HG02798 (cell line): Measurements from ENCODE around the gene SERGEF.
"Not testable (repeated sequence)": the region's sequence is repeated elsewhere in the genome, so short reads cannot be mapped to it uniquely, and the experiment has no call there.

Experiments used
- ATAC-seq: cut with Tn5 transposase; IDR thresholded peaks from one replicate; pipeline ENCODE4 v1.9.1; 2021; ENCODE audit warnings: mild to moderate bottlenecking; ENCODE audit not compliant: unreplicated experiment, poor library complexity

The SERGEF gene

DNA sequence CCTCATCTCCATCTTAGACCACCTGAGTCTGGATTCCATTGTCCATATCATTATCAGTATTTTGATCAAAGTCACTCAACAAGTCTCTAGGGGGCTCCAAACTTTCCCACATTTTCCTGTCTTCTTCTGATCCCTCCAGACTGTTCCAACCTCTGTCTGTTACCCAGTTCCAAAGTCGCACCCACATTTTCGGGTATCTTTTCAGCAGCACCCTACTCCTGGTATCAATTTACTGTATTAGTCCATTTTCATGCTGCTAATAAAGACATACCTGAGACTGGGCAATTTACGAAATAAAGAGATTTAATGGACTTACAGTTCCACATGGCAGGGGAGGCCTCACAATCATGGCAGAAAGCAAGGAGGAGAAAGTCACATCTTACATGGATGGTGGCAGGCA, 144.4 kb downstream of the SERGEF start:
- ATAC-seq, result not testable (repeated sequence)

DNA sequence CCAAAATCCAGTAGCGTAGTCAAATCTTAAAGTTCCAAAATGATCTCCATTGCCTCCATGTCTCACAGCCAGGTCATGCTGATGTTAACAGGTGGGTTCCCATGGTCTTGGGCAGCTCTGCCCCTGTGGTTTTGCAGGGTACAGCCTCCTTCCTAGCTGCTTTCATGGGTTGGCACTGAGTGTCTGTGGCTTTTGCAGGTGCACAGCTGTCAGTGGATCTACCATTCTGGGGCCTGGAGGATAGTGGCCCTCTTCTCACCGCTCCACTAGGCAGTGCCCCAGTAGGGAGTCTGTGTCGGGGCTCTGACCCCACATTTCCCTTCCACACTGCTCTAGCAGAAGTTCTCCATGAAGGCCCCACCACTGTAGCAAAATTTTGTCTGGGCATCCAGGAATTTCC, 145.5 kb downstream of the SERGEF start:
- ATAC-seq, result no peak

DNA sequence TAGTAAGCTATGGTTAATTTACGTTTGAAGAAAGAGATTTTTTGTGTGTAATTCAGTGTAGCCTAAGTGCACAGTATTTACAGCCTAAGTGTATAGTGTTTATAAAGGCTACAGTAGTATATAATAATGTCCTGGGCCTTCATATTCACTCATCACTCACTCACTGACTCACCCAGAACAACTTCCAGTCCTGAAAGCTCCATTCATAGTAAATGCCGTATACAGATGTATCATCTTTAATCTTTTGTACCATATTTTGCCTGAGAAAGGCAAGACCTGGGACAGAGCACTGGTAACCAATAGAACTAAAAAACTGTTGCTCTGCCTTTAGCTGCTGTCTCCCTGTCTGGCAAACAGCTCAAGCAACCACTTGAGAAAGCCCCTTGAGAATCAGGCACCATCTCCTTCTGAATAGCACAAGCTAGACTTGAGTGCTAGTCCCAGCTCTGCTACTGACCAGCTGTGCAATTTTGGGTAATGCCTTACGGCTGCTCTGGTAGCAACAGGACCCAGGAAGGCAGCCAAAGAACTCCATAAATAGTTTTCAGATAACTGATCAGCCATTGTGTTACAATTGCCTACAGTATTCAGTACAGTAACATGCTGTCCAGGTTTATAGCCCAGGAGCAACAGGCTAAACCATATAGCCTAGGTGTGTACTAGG, 146.9 kb downstream of the SERGEF start:
- ATAC-seq, result no peak

DNA sequence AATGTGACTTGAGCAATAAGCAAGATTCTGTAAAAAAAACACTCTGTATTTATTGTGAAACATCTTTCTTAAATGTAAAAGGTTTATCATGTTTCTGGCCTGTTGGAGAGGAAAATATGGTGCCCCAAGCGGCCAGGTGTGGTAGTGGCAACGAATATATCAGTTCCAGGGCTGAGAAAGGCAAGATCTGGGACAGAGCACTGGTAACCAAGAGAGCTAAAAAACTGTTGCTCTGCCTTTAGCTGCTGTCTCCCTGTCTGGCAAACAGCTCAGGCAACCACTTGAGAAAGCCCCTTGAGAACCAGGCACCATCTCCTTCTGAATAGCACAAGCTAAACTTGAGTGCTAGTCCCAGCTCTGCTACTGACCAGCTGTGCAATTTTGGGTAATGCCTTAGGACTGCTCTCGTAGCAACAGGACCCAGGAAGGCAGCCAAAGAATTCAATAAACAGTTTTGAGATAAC, 148.3 kb downstream of the SERGEF start:
- ATAC-seq, result no peak

DNA sequence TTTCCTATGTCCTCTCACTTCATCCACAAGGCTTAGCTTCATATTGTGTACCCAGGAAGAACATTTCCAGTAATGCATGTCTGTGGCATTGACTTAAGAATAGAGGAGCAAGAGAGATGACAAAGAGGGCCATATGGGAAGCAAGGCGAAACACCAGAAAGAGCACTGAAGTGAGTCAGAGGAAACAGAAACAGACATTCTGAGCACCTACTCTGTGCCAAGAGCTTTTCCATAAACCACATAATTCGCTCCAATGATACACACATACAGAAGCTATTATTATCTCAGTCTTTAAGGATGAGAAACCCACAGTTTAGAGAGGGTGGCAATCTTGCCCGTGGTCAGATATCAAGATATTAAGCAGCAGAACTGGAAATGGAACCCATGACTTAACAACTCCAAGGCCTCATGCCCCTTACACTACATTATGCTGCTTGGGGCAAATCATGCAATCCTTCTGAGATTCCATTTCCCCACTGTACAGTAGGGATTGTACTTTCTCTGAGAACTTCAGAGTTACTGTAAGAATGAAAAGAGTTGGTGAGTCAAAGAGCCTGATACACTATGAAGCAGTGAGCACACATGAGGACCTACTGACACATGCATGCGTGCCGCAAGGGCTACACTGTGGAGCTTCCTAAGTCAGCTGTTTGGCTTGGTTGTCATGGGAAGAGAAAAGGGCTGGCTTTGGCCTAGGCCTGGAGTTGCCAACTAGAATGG, 151.7 kb downstream of the SERGEF start:
- ATAC-seq, result no peak

DNA sequence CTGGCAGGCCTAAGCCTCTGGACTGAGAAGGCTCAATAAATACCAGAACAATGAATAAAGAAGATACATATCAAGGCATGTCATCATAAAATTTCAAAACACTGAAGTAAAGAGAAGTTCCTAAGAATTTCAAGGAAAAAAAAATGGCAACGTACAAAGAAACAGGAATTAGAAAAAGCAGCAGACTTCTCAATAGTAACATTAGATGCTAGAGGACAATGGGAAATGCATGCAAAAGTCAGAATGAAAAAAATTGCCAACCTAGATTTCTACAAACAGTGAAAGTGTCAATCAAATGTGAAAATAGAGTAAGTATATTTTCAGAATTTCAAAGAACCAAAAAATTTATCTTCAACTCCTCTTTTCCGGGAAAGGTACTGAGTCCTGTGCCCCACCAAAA, 153.3 kb downstream of the SERGEF start:
- no peak for ATAC-seq

DNA sequence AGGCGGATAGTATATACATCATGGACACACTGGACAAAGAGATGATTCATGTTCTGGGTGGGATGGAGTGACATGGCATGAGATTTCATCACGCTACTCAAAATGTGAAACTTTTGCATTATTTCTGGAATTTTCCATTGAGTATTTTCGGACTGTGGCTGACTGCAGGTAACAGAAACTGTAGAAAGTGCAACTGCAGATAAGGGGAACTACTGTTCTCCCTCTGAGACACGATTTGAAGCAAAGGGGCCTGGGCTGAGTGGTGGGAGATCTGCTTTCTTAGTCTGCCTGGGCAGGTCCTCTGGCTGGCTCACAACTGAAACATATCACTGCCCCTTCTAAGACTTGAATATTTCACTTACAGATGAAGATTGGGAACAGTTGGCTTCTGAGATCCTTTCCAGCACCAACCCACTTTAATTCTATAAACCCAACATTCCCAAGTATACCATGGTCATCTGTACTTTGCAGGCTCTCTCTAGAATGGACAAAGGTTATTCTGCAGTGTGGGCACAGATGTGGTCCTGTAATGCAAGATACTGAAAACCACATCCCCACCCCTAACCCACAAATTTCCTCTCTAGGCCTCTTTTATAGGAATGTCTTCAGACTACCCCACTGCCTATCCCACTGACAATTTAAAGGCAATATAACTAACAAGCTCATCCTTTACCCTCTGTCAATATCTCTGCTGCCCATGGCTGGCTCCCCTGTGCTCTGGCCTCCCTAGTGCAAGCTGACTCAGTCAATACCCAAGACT, 157.1 kb downstream of the SERGEF start:
- no peak for ATAC-seq

DNA sequence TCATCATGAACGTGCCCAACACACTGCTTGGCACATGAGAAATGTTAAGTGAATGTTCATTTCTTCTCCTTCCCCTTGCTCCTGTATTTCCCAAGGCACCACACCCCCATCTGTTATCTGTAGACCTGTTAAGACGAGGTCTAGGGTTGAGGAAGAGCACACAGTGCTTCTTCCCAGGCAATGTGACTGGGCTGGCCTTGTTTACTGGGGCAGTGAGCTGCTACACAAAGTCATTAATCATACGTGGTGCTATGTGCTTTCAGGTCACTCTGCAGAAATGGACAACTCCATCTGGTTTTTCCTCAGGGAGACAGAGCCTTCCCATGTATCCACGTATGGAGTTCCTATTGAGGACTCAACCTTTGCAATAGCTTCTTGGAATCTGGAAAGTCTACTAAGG, 159.6 kb downstream of the SERGEF start:
- ATAC-seq, result no peak

DNA sequence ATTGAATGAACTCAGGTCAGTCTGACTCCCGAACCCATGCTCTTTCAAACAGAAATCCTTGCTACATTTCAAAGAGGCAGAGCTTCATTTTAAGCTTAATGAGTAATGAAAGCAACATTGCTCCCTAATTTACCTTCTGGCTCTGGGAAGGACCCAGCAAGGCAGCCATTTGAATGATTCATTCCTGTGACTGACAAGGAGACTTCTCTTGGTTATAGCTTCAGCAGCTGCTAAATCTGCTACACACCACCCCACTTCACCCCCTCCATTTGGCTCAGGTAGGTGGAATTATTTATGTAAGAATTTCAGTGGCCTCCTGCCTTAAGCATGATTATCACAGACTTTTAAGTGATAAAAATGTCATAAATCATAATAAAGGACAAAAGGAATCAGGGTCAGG, 160.6 kb downstream of the SERGEF start:
- no peak for ATAC-seq

DNA sequence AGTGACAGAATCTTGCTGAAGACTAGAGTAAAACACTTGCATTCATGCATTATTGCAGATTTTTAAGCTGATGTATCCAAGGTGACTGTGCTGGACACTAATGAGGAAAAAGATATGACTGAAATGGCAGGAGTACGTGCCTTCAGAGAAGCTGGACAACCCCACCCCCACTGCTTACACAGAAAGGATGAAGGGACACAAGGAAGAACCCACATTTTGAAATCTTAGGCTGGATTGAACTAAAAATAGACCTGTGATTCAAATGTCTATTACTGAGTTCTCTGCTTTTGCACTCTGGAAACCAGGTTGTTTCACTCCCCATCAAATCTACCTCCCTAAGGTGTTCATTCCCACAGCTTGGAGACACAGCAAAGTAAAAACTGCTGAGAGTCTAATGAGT, 161.2 kb downstream of the SERGEF start:
- no peak for ATAC-seq

DNA sequence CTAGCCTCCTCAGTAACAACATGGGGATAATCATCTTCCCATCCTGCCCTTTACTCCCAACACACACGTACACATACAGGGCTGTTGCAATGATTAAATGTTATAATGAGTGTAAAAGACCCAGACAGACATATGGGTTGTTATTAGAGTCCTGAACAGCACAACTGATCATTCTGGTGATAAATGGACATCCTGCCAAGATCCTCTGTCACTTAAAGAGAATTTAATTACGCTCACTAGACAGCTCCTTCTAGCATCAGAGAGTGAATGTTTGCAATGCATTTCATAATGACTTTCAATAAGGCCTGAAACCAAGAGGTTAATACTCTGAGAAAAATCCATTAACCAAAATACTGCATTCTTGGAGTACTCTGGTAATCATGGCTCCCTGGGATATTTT, 162.5 kb downstream of the SERGEF start:
- no peak for ATAC-seq

DNA sequence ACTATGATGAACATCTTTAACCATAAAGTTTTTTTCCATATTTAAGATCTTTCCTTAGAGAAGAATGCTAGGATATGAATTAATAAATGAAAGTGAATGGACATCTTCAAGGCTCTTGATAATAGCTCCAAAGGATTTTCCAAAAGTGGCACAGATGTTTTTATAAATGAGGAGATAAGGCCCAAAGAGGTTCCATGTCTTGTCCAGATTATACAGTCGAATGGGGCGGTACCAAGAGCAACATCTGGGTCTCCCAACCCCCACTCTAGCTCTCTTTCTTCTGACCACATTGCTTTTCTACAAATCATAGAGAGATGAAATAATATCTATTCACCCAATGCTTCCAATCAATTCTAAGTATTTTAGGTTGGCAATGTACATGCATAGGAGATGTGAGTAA, 164.1 kb downstream of the SERGEF start:
- no peak for ATAC-seq

DNA sequence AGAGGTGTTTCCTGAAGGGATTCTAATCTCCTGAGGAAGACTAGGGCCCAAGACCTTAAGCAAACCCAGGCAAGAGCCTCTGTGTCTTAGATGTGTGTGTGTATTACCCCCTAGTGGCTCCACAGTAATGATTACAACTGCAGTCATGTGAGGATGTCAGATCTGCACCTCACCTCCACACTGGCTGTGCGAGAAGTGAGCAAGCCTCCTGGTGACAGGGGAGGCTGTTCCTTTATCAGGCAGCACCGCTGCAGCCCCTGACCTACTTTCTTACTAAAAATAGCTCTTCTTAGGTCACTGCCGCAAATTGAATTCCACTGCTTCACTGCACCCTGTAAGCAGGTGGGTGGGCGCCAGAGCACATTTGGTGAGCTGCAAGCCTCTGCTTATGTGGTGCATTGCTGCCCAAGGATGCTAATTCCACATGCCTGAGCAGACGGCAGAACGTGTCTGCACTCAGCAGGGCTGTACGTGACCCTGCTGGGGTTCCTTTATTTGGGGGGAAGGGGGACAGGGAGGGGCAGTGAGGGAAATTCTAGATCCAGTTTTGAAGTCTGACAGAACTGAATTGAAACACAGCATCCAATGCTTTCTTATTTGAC, 165.9 kb downstream of the SERGEF start:
- no peak for ATAC-seq

DNA sequence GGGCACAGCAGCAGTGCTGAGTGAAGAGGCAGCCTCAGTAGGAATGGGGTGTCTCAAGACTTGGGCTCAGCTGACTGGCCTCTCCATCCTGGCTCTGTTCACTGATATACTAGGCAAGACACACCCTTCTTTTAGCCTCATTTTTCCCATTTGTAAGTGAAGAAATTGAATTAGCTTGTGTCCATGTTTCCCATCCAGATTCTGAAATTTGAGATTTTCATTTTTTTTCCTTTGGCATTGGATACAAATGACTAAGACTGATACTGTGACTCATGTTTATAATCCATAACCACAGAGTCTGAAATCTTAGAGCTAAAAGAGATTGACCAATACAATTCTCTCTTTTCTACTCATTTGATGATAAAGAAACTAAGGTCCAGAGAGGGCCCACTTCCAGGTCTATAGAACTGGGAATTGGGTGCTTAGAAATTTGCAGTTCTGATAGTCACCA, 167.4 kb downstream of the SERGEF start:
- ATAC-seq, result no peak

DNA sequence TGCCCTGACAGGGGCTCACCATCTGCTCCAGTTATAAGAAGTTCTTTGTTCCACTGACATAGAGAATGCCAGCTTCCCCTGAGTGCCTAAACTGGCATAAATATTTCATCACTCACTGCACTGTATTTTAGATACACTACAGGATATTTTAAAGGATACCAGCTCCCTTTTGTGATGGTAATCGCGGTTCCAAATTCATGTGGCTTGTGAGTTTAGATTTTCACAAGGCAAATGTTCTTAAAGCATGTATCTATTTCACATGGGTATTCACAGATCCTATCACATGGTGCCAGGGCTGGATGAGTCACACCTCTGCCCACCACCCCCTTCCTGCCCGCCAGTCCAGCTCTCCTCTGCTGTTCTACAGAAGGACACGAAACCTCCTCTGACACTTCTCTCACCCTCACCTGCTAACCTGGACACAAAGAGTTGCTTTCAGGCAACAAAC, 172.7 kb downstream of the SERGEF start:
- no peak for ATAC-seq

DNA sequence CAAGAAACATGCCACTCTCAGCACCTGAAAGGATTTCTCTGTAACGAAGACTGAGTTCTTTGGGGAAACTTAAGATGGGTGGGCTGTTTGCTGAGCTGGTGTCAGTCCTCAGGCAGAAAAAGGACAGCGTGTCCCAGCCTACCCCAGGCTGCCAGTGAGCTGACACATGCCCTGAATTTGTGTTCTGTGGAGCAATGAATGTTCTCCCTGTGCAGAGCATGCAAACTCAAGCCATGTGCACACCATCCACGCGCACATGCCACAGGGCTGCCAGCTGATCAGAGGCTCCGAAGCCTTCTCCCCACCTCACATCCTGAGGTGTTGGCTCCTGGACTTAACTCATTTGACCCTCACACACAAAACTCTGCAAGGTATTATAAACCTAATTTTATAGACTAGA, 173.4 kb downstream of the SERGEF start:
- ATAC-seq, result no peak

DNA sequence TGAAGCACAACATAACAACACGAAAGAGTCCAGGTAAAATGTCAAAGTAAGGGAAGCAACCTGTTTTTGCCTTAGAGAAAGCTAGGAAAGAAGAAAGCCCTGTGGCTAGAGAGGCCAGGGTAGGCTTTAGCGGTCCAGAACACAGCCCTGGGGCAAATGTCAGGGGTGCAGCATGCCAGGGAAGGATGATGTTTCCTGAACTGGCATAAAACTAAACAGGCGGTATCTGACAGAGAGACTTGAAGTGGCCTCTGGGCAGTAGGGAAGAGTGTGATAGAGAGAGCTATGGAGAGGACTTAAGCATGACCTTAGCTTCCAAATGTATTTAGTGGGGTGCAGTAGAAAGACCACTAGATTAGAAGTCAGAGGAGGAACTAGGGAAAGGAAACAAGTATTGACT, 174.7 kb downstream of the SERGEF start:
- no peak for ATAC-seq

DNA sequence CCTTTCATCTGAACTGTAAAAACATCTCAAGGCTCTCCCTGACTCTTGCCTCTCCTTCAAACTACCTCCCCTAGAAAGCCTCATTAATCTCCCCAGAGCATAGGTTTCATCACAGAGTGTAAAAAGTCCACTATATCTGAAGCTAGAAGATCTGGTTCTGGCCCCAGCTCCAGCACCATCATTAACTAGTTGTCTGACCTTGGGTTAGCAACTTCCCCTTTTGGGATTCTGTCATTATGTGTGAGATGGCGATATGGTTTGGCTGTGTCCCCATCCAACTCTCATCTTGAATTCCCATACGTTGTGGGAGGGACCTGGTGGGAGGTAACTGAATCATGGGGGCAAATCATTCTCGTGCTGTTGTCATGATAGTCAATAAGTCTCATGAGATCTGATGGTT, 181.0 kb downstream of the SERGEF start:
- no peak for ATAC-seq

DNA sequence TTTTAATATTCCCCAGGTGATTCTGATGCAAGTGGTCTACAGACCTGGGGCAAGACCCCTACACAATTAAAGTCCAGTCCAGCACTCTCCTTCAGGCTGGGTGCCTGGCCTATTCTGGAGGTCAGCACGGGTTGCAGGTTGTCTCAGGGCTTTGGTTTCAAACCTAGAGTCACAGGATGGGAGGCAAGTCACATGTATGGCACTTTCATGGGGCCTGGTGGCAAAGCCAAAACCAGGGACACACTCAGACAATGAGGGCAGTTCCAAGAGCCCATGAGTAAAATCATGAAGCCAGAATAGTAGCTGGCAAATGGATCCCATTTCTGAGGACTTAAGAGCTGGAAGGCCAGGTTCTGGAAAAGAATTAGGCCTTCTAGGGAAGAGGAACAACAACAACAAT, 181.6 kb downstream of the SERGEF start:
- ATAC-seq, result no peak

DNA sequence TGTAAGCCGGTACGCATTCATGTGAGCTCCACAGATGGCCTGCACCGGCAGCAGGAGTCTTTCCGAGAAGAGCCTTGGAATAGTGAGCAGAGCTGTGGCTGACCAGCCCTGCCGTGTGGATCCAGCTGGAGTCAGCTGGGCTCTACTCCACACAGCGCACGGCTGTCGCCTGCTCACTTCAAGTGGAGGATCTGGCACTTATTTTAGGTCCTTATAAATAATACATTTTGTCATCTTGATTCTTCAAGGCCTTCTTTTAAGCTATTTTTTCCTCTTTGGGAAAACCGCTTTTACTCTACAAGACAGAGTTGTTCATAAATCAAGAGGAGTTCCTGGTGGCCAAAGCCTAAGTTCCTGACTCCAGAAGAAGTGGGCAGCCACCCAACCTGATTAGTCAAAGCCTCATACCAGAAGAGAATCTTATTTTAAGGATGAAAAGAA, 184.5 kb downstream of the SERGEF start:
- ATAC-seq, result no peak

DNA sequence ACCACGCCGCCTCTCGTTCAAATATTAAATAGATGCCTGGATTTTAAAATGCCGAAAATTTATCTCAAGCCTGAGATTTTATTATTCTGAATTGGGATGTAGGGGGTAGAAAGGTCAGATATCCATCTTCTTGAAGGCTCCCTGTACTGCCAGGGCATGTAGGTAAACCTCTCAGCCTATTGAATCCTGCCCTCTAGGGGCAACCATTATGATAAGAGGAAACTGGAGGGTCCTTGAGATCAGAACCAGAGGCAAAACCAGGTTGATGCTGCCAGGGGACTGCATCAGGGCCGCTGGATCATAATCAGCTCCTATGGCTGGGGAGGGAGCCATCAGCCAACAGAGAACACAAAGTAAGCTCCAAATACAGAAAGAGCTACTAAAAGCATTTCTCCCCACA, 185.8 kb downstream of the SERGEF start:
- no peak for ATAC-seq
